SU-DHL-6 (cell line): ENCODE data around the gene CD80.

ENCODE experiments used
- H2AFZ ChIP-seq: fragments of 200-600 bp; sonication (generic); 2 replicates; pipeline ENCODE4 v1.6.1; 2014; ENCODE audit warnings: low read depth, mild to moderate bottlenecking, moderate library complexity, mixed read lengths, antibody characterized with exemption, low read length; ENCODE audit not compliant: severe bottlenecking
- H3F3A ChIP-seq: fragments of 200-600 bp; shearing (Covaris generic); 2 replicates; pipeline ENCODE4 v1.6.0; 2016; ENCODE audit warnings: antibody characterized with exemption, mild to moderate bottlenecking; ENCODE audit not compliant: insufficient read depth
- H3K27ac ChIP-seq: fragments of 200-600 bp; sonication (generic); 2 replicates; pipeline ENCODE4 v1.5.1; 2016; ENCODE audit warnings: low read depth, mild to moderate bottlenecking, low read length, moderate library complexity, mixed read lengths
- H3K27me3 ChIP-seq: fragments of 200-600 bp; sonication (generic), shearing (Covaris generic); 2 replicates; pipeline ENCODE4 v1.6.0; 2014; ENCODE audit warnings: mild to moderate bottlenecking, low read length
- H3K36me3 ChIP-seq: fragments of 200-600 bp; sonication (generic); 2 replicates; pipeline ENCODE4 v1.6.1; 2014; ENCODE audit warnings: mild to moderate bottlenecking, low read length, mixed read lengths
- H3K4me2 ChIP-seq: fragments of 300-600, 200-600 bp; shearing (Covaris generic), sonication (generic); 2 replicates; pipeline ENCODE4 v1.6.0; 2014; ENCODE audit warnings: low read length, low read depth, mild to moderate bottlenecking; ENCODE audit not compliant: poor library complexity, severe bottlenecking
- H3K4me3 ChIP-seq: fragments of 200-600 bp; sonication (generic); 2 replicates; pipeline ENCODE4 v1.5.1; 2014; ENCODE audit warnings: antibody characterized with exemption, low read length, mild to moderate bottlenecking, mixed read lengths; ENCODE audit not compliant: insufficient read depth, poor library complexity, severe bottlenecking
- H3K79me2 ChIP-seq: fragments of 200-600 bp; sonication (generic); 2 replicates; pipeline ENCODE4 v1.6.1; 2014; ENCODE audit warnings: mild to moderate bottlenecking, low read length, moderate library complexity; ENCODE audit not compliant: insufficient read depth
- H3K9ac ChIP-seq: fragments of 200-600 bp; sonication (generic); 2 replicates; pipeline ENCODE4 v1.7.0; 2014; ENCODE audit warnings: mild to moderate bottlenecking, low read length
- H3K9me2 ChIP-seq: fragments of 200-600 bp; sonication (generic); replicated peaks from 2 replicates; pipeline ENCODE4 v1.6.1; 2014; ENCODE audit warnings: low read length; ENCODE audit not compliant: insufficient read depth
- H3K9me3 ChIP-seq: fragments of 200-600 bp; sonication (generic); 2 replicates; pipeline ENCODE4 v1.6.1; 2014; ENCODE audit warnings: low read length, mixed read lengths; ENCODE audit not compliant: insufficient read depth
- H4K20me1 ChIP-seq: fragments of 200-600 bp; sonication (generic); 2 replicates; pipeline ENCODE4 v1.6.1; 2014; ENCODE audit warnings: low read depth, mild to moderate bottlenecking, antibody characterized with exemption, low read length, moderate library complexity, mixed read lengths
- EZH2phosphoT487 ChIP-seq: fragments of 200-600 bp; sonication (generic), shearing (Covaris generic); conservative IDR thresholded peaks from 2 replicates; pipeline ENCODE4 v1.6.1; 2018; ENCODE audit warnings: mild to moderate bottlenecking, antibody characterized with exemption, low read length, moderate library complexity, mixed read lengths
- TF ChIP-seq, protein P1 (sequence below): fragments of 200-600 bp; sonication (generic); IDR thresholded peaks from one replicate; pipeline ENCODE4 v1.5.1; 2017; ENCODE audit warnings: antibody characterized with exemption, mild to moderate bottlenecking, low read length, moderate library complexity; ENCODE audit not compliant: insufficient read depth, poor library complexity, severe bottlenecking

CD80 gene

DNA sequence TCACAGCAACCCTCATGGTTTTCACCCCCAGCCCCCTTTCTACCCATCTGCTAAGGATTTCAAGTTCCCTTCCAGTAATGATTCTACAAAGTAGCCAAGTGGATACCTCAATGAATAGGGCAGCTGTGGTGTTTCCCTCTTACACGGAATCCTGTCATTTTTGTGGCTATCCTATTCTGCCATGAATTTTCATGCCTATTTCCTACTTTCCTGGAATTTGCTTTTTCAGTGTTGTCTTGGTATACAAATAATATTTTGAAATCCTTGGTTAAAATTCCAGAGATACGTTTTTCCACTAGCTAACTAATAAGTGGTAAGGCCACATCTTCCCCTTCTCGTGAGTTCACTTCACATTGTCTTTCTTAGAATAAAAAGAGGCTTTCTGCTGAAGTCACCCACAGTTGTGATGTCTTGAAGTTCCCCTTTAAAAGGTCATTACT is 27.3 kb upstream of the CD80 start:
- H3K27me3 ChIP-seq = no peaks in the 10 kb centered on the region
- no peaks in the 10 kb centered on the region for H3K79me2 ChIP-seq
- H4K20me1 ChIP-seq = no peaks in the 10 kb centered on the region
- no peaks in the 10 kb centered on the region; the same call in 1 of the 2 replicates for H3K36me3 ChIP-seq
- no peak overlapping the region for H3K4me3 ChIP-seq
- H3K4me2 ChIP-seq = no peak overlapping the region
- TF ChIP-seq, protein P1, sequence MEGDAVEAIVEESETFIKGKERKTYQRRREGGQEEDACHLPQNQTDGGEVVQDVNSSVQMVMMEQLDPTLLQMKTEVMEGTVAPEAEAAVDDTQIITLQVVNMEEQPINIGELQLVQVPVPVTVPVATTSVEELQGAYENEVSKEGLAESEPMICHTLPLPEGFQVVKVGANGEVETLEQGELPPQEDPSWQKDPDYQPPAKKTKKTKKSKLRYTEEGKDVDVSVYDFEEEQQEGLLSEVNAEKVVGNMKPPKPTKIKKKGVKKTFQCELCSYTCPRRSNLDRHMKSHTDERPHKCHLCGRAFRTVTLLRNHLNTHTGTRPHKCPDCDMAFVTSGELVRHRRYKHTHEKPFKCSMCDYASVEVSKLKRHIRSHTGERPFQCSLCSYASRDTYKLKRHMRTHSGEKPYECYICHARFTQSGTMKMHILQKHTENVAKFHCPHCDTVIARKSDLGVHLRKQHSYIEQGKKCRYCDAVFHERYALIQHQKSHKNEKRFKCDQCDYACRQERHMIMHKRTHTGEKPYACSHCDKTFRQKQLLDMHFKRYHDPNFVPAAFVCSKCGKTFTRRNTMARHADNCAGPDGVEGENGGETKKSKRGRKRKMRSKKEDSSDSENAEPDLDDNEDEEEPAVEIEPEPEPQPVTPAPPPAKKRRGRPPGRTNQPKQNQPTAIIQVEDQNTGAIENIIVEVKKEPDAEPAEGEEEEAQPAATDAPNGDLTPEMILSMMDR = no peak
- TF ChIP-seq EZH2phosphoT487 = no peak
- no peaks in the 10 kb centered on the region for H3F3A ChIP-seq
- H3K27ac ChIP-seq = no peak overlapping the region
- H3K9ac ChIP-seq = no peak overlapping the region
- H2AFZ ChIP-seq = no peak overlapping the region
- no peaks in the 10 kb centered on the region for H3K9me2 ChIP-seq
- H3K9me3 ChIP-seq = no peaks in the 10 kb centered on the region

DNA sequence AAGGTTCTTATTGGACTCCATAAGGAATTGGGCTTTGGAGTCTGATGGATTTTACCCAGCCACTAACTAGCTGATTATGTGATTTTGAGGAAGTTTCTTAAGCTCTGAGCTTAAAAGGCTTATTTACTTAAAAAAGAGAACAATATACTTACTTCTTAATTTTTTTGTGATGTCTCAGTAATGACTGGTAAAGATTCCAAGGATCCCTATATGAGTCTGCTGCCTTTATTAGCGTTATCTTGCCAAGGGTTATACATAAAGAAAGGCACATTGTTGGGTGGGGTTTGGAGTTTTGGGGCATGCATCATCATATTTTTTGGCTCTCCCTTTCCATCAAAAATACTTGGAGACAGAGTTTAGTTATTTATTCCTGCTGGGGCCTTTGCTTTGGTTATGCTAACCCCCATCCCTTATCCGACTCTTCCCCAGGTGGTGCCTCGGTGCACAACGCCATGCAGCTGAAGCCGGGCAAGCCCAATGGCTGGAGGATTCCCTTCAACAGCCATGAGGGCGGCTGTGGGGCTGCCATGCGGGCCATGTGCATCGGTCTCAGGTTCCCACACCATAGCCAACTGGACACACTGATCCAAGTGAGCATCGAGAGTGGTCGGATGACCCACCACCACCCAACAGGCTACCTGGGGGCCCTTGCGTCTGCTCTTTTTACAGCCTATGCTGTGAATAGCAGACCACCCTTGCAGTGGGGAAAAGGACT is 26.6 kb upstream of the CD80 start:
- Histone ChIP-seq H3F3A (0 out of 2 replicates have a peak, but pooled peaks cover 3% of the 10 kb centered on the region), H3K4me2 (no peak overlapping the region), H3K9ac (no peak overlapping the region), H3K27me3 (no peaks in the 10 kb centered on the region), H3K4me3 (no peak overlapping the region), H3K27ac (no peak overlapping the region), H3K9me2 (no peaks in the 10 kb centered on the region), H4K20me1 (no peaks in the 10 kb centered on the region), H3K9me3 (no peaks in the 10 kb centered on the region), H2AFZ (no peak overlapping the region), H3K79me2 (no peaks in the 10 kb centered on the region), H3K36me3 (no peaks in the 10 kb centered on the region; the same call in 1 of the 2 replicates)
- no peak for TF ChIP-seq EZH2phosphoT487
- TF ChIP-seq, protein P1 = no peak

DNA sequence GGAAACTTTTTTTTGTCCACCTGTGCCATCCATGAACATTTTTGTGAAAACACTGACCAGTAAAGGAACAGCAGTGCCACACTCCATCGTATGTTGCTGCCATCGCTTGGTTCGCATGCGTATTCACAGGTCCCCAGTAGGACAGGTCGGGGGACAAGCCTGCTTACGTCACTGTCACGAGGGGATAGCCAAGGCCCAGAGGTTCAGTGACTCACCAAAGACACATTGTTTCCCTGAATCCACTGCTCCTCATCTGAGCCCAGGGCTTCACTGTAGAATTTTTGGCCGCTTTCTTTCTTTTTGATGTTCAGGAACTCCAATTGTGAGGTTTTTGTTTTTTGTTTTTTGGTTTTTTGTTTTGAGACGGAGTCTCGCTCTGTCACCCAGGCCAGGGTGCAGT is 25.8 kb upstream of the CD80 start:
- no peaks in the 10 kb centered on the region for H3K79me2 ChIP-seq
- H3K9me3 ChIP-seq = no peaks in the 10 kb centered on the region
- no peak overlapping the region for H2AFZ ChIP-seq
- H3K36me3 ChIP-seq = no peaks in the 10 kb centered on the region; the same call in 1 of the 2 replicates
- H3K27ac ChIP-seq = no peak overlapping the region
- H3K4me2 ChIP-seq = no peak overlapping the region
- no peak overlapping the region for H3K4me3 ChIP-seq
- H3F3A ChIP-seq = 0 out of 2 replicates have a peak, but pooled peaks cover 3% of the 10 kb centered on the region
- no peaks in the 10 kb centered on the region for H3K27me3 ChIP-seq
- no peak for TF ChIP-seq EZH2phosphoT487
- TF ChIP-seq, protein P1 = no peak
- H3K9ac ChIP-seq = no peak overlapping the region
- H4K20me1 ChIP-seq = no peaks in the 10 kb centered on the region
- no peaks in the 10 kb centered on the region for H3K9me2 ChIP-seq
